GM15510 (cell line): ENCODE results near the gene DKKL1.

Experiments
- POLR2A ChIP-seq: IDR thresholded peaks from 3 replicates; pipeline ENCODE4 v1.6.1; 2011; ENCODE audit warnings: borderline replicate concordance; ENCODE audit not compliant: insufficient read length; ENCODE audit errors: extremely low read depth

Gene DKKL1

DNA sequence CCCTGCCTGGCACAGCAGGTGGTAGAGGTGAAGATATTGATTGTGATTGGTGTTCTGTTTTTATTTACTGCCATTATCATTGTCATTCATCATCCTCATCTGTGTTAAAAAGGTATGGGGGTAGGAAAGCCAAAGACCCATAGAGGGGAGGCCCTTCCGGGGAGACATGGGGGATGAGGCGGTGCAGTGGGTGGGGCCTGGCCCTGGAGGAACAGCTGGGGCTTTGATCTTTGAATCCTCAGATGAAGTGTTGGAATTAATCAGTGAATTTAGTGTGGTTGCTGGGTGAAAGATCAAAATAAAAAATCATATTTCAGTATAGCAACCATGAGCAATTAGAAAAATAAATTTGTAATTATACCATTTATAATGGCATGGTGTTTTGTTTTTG is 52.1 kb downstream of the DKKL1 start:
- TF ChIP-seq POLR2A: no peak

DNA sequence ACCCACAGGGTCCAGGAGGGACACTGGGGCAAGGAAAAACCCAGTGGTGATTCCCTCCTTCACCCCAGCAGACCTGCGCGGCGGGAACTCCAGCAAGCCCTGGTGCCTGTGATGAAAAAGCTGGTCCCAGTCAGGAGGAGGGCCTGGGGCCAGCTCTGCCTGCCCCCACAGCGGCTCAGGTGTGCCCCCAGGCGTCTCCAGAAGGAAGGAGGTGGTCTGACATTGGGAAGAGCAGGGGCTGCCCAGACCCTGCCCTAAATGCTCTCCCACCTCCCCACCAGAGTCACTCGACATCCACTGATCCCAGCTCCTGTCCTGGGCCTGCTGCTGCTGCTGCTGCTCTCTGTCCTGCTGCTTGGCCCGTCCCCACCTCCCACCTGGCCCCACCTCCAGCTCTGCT is 53.4 kb downstream of the DKKL1 start:
- TF ChIP-seq POLR2A: no peak

DNA sequence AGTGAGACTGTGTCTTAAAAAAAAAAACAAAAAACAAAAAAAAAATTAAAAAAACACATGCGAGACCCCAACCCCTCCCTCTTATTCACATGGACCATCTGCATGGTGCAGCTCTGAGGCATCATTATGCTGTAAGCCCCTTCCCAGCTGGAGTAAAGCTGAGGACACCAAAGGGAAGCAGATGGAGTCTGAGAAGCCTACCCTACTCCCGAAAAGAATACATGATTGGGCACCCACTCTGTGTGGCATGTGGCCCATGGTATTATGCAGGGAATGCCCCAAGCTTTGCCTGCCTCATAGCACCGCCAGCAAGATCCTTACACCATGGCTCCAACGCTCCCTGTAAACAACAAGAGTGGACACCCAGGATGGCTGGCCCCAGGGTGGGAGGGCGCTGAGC is 54.8 kb downstream of the DKKL1 start:
- no peak for TF ChIP-seq POLR2A

GRCh38 chr19:49419173-49419572 is 55.5 kb downstream of the DKKL1 start:
- no peak for TF ChIP-seq POLR2A

DNA sequence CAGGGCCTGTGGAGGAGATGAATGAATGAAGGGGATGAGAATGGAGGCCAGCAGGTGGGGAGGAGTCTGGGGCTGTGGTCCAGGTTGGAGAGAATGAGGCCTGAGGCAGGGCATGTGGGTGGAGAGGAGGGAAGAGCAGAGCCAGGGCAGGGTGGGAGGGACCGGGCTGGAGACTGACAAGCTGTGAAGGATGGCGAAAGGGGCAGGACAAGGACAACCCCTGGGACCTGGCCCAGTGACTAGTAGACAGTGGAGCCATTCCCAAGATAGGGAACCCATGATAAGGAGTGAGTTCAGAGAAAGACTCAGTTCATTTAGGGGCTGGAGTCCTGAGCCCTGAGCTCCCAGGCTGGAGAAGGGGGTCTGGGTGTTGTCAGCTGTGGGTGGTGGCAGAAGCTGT is 56.5 kb downstream of the DKKL1 start:
- TF ChIP-seq POLR2A: no peak

DNA sequence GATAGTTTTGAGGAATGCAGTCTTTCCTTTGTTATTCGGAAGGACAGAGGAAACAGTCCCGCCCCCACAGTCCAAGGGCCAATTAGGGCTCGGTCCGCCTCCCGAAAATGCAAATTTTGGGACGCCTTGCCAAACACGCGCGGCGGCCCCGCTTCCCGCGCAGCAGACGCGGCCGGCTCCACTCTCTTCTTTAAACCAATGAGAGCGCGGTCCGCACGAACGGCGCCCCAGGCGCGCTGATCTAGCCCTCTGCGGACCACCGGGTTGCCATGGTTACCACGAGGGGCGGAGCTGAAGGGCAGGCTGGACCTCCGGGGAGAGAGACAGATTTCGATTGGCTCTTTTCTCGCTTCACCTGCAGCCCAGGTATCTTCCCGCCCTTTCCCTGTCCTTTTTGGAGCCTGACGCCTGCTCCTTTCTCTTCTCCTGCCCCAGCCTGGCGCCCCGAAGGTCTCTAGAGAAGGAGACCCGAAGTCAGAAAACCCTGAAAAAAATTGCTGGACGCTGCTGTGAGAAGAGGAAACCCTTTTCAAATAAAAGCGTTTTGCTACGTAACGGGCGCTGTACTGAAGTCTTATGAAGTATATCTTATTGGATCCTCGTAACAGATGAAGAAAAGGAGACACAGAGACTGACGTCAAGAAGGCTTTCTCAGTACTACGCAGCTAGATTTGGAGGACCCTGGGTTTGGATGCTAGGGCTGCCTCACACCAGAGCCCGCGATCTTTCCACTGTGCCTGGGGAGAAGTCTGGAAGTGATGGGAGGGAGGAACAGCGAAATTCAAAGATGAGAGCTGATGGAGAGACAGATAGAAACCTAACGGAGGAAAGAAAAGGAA is 57.6 kb downstream of the DKKL1 start:
- no peak for TF ChIP-seq POLR2A

GRCh38 chr19:49421878-49422202 is 58.2 kb downstream of the DKKL1 start:
- no peak for TF ChIP-seq POLR2A

DNA sequence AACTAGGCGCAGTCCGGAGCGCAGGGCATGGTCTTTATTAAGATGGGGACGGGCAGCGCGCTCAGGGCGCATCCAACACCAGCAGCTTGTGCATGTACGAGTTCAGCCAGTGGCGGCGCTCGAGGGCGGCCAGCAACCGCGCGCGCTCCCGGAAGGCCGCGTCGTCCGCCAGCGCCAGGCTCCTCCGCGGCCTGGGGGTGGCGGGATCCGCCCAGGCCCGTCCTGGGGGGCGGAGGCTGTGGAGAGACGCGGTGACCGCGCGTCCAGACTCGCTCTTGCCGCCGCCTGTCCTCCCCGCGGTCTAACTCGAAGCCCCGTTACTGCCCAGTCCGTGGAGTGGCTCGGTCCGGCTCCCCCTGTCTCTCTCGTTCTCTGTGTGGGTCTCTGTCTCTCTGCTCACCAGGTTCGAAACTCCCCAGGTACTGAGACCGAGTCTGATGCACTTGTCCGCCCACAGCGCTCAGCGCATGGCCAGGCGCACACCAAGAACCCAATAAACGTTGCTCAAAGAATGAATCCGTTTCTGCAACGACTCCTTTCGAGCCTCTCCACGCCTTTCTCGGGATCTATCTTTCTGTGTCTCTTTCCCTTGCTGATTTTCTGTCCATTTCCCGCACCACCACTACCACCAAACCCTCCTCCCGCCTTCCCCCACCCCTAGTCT is 58.9 kb downstream of the DKKL1 start:
- TF ChIP-seq POLR2A: no peak

DNA sequence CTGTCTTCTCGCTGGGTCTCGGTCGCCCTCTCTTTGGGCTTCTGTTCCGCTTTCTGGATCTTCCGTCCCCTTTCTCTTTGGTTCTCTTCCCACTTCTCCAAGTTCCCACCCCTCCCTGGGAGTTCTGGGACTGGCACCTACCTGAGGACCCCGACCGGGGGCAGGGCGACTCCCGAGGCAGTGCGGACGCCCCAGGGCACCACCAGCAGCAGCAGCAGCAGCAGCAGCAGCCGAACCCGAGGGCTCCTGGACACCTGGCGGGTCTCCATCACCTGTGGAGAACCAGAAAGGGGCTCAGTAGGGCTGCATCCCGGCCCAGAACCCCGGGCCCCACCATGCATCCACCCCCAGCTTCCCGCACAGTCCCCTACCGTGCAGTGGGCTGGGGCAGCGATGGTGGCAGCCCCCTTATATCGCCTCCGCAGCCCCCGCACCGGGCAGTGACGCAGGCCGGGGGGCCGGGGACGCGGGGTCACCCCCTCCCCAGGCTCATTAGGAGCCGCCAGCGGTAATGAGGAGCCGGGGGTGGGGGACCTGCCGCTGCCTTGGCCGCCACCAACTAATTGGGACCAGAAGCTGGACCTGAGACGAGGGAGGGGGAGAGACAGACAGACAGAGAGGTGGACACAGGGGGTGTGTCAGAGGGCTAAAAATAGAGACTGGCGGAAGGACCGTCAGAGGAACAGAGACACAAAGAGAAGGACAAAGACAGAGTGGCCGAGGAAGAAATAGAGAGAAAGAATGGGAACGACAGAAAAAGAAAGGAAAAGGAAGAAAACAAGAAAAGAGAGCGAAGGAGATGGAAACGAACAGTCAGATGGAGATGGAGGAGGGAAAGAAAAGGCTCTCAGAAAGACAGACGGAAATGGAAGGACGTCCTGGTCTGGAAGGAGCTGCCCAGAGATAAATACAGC is 59.7 kb downstream of the DKKL1 start, which contains the start of gene PTH2:
TSS of gene PTH2 (minus strand) at position 371 of the 914 bp plus-strand sequence. CDS start at position 269, 102 bp downstream.
- no peak for TF ChIP-seq POLR2A

DNA sequence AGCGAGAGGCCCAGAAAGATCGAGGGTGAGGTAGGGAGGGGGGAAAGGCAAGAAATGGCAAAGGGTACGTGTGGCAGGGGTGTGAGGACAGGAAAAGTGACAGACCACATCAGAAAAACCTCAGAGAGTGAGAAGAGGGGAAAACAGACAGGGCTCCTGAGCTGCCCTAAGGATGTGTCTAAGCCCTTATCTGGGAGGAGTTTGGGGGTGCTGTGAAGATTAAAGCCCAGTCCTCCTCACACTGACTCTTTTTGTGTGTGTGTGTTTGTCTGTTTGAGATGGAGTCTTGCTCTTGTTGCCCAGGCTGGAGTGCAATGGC is 60.3 kb downstream of the DKKL1 start:
- TF ChIP-seq POLR2A: no peak
